ENCODE data around the gene C10orf143.
"Not testable (repeated sequence)": the region's sequence is repeated elsewhere in the genome, so short reads cannot be mapped to it uniquely, and the experiment has no call there.

Gene C10orf143

DNA sequence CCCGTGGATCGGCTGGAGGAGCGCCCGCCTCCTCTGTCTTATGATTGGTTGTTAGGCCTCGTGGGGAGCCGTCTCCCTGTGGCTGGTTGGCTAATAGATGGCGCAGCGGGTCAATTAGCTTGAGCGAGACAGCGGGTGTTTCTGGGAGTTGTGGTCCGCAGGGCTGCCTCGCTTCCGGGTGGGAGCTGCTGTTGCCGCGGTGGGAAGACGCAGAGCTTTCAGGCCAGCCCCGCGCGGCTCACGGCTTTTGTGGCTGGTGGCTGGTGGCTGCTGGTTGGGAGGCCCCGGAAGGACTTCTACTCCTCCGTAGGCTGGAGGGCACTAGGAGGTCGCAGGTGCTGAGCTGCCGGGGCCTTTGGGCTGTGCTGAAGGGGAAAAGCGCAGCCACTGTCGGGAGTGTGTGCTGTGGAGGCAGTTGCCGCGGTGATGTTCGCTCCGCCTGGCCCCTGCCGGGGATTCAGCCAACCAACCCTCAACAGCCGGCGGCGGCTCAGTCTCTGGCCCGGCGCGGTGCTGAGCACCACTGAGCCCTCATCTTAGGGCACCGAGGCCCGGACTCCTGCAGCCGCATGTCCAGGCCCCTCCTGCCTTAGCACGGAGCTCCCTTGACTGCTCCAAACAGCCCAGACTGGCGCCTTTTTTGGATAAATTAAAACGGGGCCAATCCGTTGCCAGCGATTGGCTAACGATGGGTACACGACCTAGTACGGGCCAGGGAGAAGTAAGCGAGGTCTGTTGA, 652 bp upstream of the C10orf143 start:
- peak; percentile 96 to 99 for DNase-seq

DNA sequence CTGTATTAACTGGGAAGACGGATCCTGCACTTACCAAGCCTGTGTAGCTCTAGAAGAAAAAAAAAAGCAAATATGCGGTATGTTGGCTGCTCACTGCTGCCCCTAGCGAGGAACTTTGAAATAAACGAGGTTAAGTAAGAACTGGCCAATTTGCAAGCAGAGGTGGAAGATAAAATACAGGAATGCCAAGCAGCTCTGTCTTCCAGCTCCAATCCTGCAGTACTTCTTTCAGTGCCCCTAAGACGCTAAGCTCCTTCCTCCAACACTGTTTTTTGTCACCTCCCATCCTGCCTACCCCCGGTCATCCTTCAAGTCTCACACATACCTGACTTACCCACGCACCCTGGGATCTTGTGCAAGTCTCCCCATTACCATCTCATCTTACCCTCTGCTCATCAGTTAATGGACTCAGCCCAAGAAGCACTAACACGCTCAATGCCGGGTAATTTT, 809 bp downstream of the C10orf143 start:
- peak; percentile 65 to 73 for DNase-seq

DNA sequence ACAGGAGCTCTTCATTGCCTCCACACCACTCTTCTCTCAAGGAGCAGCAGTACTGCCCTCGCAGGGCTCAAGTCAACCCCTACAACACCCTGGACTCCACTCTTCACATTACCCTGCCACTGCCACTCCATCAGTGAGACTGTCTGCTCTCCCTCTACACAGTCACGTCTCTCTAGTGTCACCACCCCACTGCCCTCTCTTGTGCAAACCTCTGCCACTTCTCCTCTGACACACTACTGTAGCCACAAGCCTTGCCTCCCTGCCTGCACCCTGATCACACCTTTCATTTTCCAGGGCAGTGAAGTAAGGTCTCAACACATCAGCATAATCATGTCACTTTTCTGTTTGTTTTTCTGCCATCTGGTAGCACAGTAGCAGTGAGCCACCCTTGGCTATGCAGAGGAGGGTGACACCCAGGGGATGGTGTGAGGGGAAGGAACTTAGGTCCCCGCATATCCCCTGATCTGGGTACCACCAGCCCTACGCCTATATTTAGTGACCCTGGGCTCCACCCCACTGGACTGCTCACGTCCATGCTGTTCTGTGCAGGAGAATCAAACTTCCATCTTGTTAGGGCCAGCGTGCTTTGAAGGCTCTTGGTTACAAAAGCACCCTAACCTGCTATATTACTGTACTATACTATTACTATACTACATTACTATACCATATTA, 1.6 kb downstream of the C10orf143 start:
- no peak for DNase-seq

DNA sequence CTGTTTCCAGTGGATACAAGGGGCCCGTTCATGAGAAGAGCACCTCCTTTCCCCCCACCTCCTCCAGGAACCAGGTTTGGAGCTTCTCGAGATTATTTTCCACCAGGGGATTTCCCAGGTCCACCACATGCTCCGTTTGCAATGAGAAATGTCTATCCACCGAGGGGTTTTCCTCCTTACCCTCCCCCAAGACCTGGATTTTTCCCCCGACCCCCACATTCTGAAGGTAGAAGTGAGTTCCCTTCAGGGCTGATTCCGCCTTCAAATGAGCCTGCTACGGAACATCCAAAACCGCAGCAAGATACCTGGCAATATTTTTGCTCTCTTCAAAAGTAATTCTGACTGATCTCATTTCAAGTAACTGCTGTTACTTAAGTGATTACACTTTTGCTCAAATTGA, 2.5 kb downstream of the C10orf143 start:
- DNase-seq: not testable (repeated sequence)

DNA sequence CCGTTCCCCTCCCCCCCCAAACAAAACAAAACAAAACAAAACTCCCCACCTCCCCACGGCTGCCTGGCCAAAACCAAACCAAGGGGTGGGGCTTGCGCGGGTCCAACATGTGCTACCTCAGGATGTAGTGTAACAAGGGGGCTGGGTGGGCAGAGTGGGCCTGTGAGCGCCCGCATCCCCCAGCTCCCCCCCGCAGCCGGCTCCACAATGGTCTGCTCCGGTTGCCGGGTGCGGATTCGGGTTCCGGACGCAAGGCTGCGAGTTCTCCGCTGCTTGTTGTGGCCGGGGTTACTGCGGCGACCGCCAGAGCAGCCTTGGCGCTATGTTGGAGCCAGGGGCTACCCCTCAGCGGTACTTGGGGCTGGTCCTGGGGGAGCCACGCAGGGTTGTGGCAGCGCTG, 4.9 kb downstream of the C10orf143 start:
- no peak for DNase-seq

DNA sequence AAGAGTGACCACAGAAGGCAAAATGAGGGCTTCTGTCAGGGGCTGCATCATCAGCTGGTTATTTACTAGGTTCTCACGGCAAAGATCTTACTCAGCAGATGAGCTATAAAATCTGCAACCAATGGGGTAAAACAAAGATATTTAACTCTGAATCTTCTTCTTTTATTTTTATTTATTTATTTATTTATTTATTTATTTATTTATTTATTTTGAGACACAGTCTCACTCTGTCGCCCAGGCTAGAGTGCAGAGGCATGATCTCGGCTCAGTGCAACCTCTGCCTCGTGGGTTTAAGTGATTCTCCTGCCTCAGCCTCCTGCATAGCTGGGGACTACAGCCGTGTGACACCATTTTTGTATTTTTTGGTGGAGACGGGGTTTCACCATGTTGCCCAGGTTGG, 11.3 kb downstream of the C10orf143 start:
- DNase-seq: no peak

DNA sequence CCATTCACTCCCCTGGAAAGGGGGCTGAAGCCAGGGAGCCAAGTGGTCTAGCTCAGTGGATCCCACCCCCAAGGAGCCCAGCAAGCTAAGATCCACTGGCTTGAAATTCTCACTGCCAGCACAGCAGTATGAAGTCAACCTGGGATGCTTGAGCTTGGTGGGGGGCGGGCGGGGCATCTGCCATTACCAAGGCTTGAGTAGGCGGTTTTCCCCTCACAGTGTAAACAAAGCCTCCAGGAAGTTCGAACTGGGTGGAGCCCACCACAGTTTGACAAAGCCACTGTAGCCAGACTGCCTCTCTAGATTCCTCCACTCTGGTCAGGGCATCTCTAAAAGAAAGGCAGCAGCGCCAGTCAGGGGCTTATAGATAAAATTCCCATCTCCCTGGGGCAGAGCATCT, 20.1 kb downstream of the C10orf143 start:
- DNase-seq: not testable (repeated sequence)

DNA sequence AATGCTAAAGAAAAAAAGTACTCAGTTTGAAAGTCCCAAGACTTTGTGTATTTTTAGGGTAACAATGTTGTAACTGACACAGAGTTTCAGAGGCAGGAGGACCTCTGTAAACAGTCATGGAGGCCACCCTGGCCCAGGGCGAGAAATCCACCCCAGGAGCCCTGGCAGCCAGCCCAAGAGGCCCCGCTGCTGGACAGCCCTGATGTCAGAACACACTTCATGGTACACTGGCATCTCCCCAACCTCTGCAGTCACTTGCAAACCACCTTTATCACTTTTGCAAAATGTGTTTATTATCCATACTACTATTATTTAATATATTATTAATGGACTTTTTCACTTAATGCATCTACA, 30.2 kb downstream of the C10orf143 start:
- DNase-seq: no peak

DNA sequence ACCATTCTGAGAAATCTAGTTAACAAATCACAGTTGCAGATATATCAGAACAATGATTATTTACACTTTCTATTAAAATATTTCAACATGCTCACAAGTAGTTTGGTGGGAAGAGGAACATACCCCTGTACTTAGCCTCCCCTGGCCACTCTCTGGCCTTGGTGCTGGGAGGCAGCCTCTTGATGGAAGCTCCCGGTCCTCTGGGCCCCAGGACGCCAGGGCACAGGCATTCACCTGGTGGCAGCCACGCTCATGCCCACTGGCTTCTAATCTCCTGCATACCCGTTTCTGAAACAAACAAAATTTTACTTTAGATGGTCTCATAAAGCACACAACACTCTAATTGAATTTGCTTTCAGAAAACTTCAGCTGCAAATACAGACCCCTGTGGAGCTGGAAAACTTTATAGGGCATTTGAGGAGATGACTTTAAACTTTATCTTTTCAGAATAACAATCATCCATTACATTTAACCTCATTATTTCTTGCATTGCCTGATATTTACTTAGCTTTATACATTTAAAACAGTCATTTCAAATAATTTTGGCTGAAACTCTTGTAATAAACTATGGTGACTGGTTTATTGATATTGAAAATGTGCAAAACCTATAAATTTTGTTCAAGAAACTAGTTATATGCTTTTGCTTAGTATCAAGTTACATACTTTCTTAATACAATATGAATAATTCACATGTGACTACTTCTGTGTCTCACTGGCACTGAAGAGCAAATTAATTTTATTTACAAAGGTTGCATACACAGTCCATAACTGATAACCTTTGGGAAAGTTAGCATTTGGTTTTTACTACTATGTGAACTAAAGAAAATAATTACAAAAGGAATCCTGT, 30.8 kb downstream of the C10orf143 start:
- no peak for DNase-seq

DNA sequence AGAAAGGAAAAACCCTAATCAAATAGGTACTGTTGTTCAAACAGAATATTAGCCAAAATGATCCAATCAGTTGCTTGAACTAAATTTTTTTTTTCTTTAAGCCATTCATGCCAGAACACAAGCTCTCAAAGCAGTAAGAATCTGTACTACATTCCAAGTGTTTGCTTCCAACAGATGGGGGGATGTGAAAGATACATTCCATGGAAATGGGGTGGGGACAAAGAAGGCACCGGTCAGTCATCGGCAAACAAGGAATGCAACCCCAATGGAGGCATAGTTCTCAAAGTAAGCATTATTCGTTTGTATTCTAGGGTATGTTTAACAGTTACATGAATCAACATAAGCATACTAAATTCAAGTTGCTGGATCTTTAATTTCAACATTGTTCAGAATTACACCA, 32.5 kb downstream of the C10orf143 start:
- DNase-seq: no peak

DNA sequence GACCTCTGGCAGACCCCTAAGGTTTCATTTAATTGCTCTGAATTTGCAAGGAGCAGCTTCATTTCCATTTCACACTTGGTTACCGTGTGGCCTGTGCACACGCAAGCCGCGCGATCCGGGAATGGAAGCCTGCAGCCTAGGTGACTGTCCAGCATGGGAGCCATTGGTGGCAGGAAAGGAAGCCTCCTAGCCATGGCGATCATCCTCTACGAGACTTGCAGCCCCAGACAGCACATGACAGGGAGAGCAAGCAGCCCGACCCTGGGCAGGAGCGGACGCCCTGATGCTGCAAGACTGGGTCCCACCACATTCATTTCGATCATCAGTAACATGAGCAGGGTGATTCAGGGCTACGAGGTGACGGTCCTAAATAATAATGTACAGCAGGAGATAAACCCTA, 33.9 kb downstream of the C10orf143 start:
- no peak for DNase-seq

DNA sequence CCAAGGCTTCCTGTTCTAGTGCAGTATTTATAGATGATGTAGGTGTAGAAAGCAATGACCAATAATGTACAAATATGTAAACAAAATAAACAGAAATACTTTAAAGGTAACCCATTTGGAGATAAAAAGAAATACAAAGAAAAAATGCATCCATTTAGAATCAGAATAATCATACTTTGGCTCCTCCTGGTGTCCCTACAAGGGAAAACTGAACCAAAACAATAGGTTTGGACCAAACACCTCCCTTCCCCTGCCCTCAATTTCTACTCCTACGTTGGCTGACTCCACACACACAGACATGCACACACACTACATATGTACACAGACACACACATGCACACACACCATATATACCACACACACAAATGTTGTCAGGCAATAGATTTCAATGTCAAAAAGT, 36.0 kb downstream of the C10orf143 start:
- DNase-seq: no peak

DNA sequence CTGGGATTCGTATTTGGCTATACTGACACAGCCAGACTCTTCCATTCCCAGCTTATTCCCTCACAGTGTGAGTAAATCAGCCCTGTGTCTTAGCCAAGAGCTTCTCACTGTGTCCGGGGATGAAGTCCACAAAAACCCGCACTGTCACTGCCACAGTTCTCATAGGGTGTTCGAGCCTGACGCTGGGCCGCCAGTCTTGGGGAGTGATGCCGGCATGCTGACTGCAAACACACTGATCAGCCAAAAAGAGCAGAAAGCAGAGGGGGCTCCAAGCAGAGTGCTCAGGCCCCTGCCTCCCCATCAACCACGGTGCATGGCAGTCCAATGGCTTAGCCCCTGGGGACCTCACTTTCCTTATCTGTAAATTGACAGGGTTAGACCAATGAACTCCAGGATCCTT, 36.7 kb downstream of the C10orf143 start:
- no peak for DNase-seq

DNA sequence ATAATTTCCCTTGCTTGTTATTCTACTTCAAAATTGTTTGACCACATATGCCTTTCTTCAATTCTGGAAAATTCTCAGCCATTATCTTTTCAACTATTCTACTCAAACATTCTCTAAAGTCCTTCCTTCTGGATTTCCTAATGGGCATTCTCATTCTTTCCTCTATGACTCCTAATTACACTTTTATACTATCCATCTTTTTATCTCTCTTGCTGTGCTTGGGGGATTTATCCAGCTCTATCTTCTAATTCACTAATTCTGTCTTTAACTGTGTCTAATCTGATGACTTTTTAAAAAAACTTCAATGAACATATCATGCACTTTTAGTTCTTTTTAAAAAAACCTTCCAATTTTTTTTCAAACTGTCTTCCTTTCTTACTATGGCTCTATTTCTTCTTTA, 38.4 kb downstream of the C10orf143 start:
- DNase-seq: no peak

DNA sequence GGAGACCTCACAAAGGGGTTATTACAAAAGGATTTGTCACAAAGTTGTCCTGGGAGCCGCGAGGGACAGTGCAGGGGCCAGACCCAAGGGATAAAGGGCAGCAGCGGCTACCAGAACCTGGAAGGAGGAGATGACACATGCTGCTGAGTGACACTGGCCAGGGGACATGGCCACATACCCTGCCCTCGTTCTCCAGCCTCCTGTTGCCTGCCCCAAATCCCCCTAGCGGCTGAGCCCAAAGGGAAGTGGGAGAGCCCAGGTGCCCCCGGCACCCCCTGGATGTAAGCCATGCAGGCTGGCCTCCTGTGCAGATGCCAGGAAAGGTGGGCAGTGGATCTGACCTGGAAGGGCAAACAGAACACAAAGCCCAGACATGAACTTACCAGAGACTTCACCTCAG, 42.7 kb downstream of the C10orf143 start:
- no peak for DNase-seq

DNA sequence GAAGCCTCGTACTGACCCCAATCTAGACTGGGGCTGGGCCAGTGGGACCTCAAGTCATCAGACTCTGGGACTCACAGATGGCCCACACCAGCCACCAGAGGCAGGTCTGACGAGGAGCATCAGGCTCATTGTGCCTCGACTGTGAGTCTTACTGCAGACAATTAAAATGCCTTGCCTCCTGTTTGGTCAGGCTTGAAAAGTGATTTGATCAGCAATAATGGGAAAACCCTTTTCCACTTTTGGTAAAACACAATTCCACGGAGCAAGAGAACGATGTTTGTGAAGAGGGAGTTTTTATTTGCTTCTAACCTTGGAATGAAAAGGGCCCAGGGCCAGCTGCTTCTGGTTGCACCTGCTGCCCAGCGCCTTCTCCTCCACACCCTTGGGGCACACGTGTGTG, 43.9 kb downstream of the C10orf143 start:
- no peak for DNase-seq

DNA sequence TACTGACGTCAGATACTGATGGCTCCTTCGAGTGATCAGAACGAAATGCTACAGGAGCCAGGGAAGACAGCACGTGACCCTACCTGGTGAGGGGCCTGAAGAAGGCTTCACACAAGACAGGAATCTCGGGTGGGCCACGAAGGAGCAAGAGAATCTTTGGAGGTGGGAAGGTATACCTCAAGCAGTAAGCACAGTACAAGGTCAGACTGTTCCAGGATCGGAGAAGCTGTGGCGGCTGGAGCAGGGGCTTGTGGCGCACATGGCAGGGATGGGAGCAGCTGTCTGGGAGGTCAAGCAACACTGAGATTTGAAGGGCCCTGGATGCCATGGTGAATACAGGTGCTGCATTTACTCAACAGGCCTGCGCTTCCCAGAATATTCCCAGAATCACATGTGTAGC, 45.4 kb downstream of the C10orf143 start:
- no peak for DNase-seq

DNA sequence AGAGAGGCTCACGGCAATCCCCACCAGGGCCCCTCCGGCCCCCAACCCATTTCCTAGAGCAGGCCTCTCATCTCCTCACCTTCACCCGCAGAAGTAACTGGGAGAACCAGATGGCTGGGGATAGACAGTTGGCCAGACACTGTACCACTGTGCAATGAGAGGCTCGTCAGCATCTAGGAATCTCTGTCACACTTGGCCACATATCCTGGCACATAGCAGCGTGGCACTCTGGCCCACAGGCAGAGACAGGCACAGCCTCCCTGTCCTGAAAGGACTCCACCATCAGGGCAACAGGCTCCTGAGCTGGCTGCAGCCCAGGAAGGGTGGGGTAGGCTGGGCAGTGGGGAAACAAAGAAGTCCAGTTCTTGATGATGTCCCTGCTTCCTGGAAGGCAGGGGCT, 45.8 kb downstream of the C10orf143 start:
- no peak for DNase-seq

DNA sequence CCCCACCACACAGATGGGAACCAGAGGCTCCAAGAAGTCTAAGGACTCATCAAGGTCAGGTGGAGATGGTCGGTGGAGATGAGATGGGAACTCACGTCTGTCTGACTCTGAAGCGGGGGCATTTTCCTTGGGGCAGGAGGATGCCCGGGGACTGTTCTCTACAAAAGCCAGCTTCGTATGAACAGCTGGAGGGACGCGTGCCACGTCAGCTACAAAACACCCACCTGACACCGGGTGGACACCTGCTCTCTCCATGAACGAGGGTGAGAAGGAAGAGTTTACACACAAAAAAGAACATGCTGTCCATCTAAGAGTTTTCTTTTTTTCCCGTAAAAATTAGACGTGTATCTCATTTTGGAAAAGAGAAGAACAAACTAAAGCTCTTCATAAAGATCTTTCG, 47.7 kb downstream of the C10orf143 start:
- DNase-seq: no peak

DNA sequence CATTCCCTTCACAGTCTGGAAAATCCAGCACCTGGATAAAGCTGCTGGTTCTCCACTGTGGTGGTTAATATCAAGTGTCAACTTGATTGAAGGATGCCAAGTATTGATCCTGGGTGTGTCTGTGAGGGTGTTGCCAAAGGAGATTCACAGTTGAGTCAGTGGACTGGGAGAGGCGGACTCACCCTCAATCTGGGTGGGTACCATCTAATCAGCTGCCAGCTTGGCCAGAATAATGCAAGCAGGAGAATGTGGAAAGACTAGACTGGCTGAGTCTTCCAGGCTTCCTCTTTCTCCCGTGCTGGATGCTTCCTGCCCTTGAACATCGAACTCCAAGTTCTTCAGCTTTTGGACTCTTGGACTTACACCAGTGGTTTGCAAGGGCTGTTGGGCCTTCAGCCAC, 48.4 kb downstream of the C10orf143 start:
- DNase-seq: no peak

DNA sequence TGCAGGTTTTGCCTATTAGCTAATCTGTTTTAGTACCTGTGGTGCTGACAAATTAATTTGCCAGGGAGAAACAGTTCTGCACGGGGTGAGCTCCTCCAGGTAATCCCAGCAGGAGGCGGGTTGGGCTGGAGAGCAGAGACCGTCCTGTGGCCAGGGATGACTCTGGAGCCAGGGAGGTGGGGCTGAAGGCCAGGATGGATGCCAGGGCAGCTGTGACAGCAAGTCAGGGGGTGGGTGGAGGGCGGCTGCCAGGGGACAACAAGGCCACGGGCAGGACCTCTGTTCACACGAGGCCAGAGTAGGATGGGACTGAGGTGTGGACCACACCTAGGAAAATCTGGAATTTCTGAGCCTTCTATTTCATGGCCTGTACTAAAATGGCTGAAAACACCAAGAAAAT, 48.9 kb downstream of the C10orf143 start:
- no peak for DNase-seq

DNA sequence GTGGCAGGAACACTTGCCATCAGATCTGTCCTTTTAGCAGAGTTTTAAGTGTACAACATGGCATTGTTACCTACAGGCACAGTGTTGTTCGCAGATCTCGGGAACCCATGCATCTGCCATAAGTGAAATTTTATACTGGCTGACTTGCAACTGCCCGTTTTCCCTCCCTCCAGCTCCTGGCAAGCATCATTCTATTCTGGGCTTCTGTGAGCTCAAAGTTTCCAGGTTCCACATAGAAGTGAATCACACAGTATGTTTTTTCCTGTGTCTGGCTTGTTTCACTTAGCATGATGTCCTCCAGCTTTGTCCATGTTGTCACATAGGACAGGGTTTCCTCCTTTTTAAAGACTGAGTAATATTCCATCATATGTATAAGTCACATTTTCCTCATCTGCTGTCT, 56.6 kb downstream of the C10orf143 start:
- DNase-seq: no peak

DNA sequence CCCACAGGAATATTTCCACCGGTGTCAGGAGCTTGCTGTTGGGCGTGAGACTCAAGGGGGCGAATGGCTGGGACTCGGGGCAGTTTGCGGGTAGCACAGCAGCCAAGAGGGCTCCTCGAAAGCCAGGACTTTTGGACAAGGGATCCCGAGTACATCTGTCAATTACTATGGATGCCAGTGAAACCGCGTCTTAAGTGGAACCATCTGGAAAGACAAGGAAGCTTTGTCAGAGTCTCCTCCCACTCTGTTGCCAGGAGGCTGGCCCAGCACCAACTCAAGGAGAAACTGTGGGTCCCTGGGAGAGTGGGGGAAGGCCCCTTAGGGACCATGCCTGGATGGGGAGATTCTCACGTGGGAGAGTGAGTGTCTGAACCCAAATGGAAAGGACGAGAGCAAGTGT, 57.1 kb downstream of the C10orf143 start:
- no peak for DNase-seq

DNA sequence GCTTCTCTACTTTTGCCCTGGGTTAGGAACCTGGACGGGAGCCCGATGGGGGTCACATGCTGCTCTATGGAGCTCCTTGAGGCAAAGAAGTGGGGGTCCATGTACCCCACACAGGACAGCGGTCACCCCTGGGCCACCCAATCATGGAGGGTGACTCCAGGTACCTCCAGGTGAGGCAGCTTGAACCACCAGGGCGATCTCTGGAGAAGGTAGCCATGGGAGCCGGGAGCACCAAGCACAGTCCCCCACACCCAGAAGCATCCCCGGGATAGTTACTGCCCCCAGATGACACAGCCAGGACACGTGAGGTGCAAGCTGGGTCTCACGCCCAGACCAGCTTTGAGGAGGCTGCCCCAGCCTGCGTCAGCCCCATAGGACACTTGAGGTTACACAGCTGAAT, 58.4 kb downstream of the C10orf143 start:
- DNase-seq: no peak

Data from hippocampal formation (tissue), 2 donors.